B cell (primary cell): Measurements from ENCODE around the gene CD1D. TPM values are rescaled to one million over a fixed set of nuclear protein-coding genes. Genes with fewer than 3 reads are reported as not detected.

Source experiments
- ATAC-seq: fragments of 200-7000 bp; cut with Tn5 transposase; one replicate; pipeline ENCODE4 v1.10.0; 2021; ENCODE audit warnings: low read depth, mild to moderate bottlenecking, moderate number of reproducible peaks, moderate library complexity
- CTCF ChIA-PET: fragments of 350-600 bp; sonication (Branson Sonifier 250); formaldehyde crosslinking; loops from one replicate; lab custom pipeline; 2021; ENCODE audit warnings: antibody characterized with exemption, inconsistent platforms; lab: Charles Lee
- POLR2A ChIA-PET: fragments of 350-600 bp; sonication (Branson Sonifier 250); formaldehyde crosslinking; loops from one replicate; lab custom pipeline; 2021; ENCODE audit warnings: antibody characterized with exemption; lab: Charles Lee
- DNase-seq: peaks from one replicate; pipeline ENCODE4 v3.0.0; 2013
- H2AFZ ChIP-seq: 2 replicates; pipeline ENCODE4 v1.6.1; 2012; ENCODE audit warnings: mild to moderate bottlenecking, low read depth, low read length; ENCODE audit not compliant: insufficient read depth, poor library complexity, severe bottlenecking
- H3K27ac ChIP-seq, 2 donors: 1 replicate in 1 of 2; 2 replicates in 1 of 2; pipeline ENCODE4 v1.5.1; 2012 to 2013; ENCODE audit warnings: low read length in 2 of 2, mild to moderate bottlenecking in 2 of 2, moderate library complexity in 1 of 2
- H3K27me3 ChIP-seq, 4 experiments: fragments of 200-600 bp in 1 of 4; sonication (generic) in 1 of 4; replicated peaks in 1 of 4; 1 replicate in 2 of 4; 2 replicates in 2 of 4; pipeline versions ENCODE4 v1.6.1 to v1.7.0; 2013 to 2016; ENCODE audit warnings: low read length in 3 of 4, mild to moderate bottlenecking in 2 of 4, mixed read lengths in 1 of 4, moderate library complexity in 1 of 4; ENCODE audit not compliant: insufficient read depth in 4 of 4, control insufficient read depth in 3 of 4; ENCODE audit errors: control extremely low read depth in 1 of 4
- H3K36me3 ChIP-seq, 2 experiments: replicated peaks in 1 of 2; 1 replicate in 1 of 2; 2 replicates in 1 of 2; pipeline versions ENCODE4 v1.6.1 to v1.7.1; 2013; ENCODE audit warnings: low read length in 1 of 2; ENCODE audit not compliant: insufficient read depth in 2 of 2, control insufficient read depth in 1 of 2; ENCODE audit errors: control extremely low read depth in 1 of 2, extremely low read depth in 1 of 2
- H3K4me1 ChIP-seq, 2 donors: fragments of 200-600 bp in 1 of 2; sonication (generic) in 1 of 2; 1 replicate in 1 of 2; 2 replicates in 1 of 2; pipeline versions ENCODE4 v1.5.1 to v1.6.1; 2013 to 2017; ENCODE audit warnings: low read length in 2 of 2; ENCODE audit not compliant: control insufficient read depth in 2 of 2, insufficient read depth in 2 of 2
- H3K4me2 ChIP-seq: replicated peaks from 2 replicates; pipeline ENCODE3; 2012; ENCODE audit warnings: mild to moderate bottlenecking, low read depth, low read length; ENCODE audit not compliant: poor library complexity, severe bottlenecking
- H3K4me3 ChIP-seq, 5 experiments: fragments of 200-600 bp in 1 of 5; sonication (generic) in 1 of 5; 1 replicate in 3 of 5; 2 replicates in 2 of 5; pipeline versions ENCODE4 v1.5.1 to v1.7.0; 2011 to 2016; ENCODE audit warnings: low read length in 4 of 5, mild to moderate bottlenecking in 4 of 5, low read depth in 2 of 5, control low read depth in 1 of 5, moderate library complexity in 1 of 5; ENCODE audit not compliant: insufficient read depth in 1 of 5; ENCODE audit errors: control extremely low read depth in 1 of 5, extremely low read depth in 1 of 5
- H3K79me2 ChIP-seq: fragments of 200-600 bp; sonication (generic); one replicate; pipeline ENCODE4 v1.6.0; 2016; ENCODE audit warnings: low read length; ENCODE audit not compliant: control insufficient read depth, insufficient read depth
- H3K9ac ChIP-seq: fragments of 200-600 bp; sonication (generic); 2 replicates; pipeline ENCODE4 v1.6.1; 2017; ENCODE audit warnings: mild to moderate bottlenecking, low read length, moderate library complexity
- H3K9me3 ChIP-seq, 3 donors: one replicate each; pipeline versions ENCODE4 v1.6.1 to v1.7.1; 2013; ENCODE audit warnings: low read length in 2 of 3; ENCODE audit not compliant: control insufficient read depth in 2 of 3, insufficient read depth in 1 of 3; ENCODE audit errors: control extremely low read depth in 1 of 3
- H4K20me1 ChIP-seq: 2 replicates; pipeline ENCODE4 v1.6.0; 2012; ENCODE audit warnings: mild to moderate bottlenecking, low read length; ENCODE audit not compliant: insufficient read depth, control insufficient read depth, poor library complexity, severe bottlenecking
- H3K27ac Mint-ChIP-seq: one replicate; pipeline ENCODE4 v1.8.0; 2021; ENCODE audit warnings: mixed read lengths
- H3K27me3 Mint-ChIP-seq: one replicate; pipeline ENCODE4 v1.8.0; 2021; ENCODE audit warnings: mixed read lengths
- H3K4me1 Mint-ChIP-seq: one replicate; pipeline ENCODE4 v1.8.0; 2021; ENCODE audit warnings: mixed read lengths
- H3K4me3 Mint-ChIP-seq: one replicate; pipeline ENCODE4 v1.8.0; 2021; ENCODE audit warnings: mixed read lengths
- H3K9me3 Mint-ChIP-seq: one replicate; pipeline ENCODE4 v1.8.0; 2022; ENCODE audit warnings: mixed read lengths; ENCODE audit not compliant: insufficient read depth
- CTCF ChIP-seq: fragments of 200-600 bp; IDR thresholded peaks from one replicate; pipeline ENCODE4 v1.8.0; 2022; ENCODE audit warnings: antibody characterized with exemption, mild to moderate bottlenecking
- EZH2 ChIP-seq: IDR thresholded peaks from 2 replicates; pipeline ENCODE4 v1.6.1; 2012; ENCODE audit warnings: borderline replicate concordance, low read depth, mild to moderate bottlenecking, moderate library complexity, low read length; ENCODE audit not compliant: insufficient read depth, poor library complexity, severe bottlenecking
- WGBS: methylation state at CpG from one replicate; pipeline ENCODE4 v1.1.5; 2013; ENCODE audit warnings: missing lambda C conversion rate; ENCODE audit not compliant: insufficient coverage; 5-methylcytosine and 5-hydroxymethylcytosine counted together
- intact Hi-C: fragments of 100-400 bp; cut with micrococcal nuclease; formaldehyde crosslinking; loops from one replicate; pipeline ENCODE4 v1.10.0; 2022
- polyA plus RNA-seq: library from polyadenylated mRNA; depleted of rRNA; stranded (reverse); fragments of >200 nt; gene quantifications from 2 replicates; pipeline ENCODE4 v1.2.3, GENCODE V29; 2012
- total RNA-seq, 2 donors: library from RNA; stranded (reverse); fragments of 120-200 nt in 1 of 2; gene quantifications; 1 replicate in 1 of 2; 2 replicates in 1 of 2; pipeline versions ENCODE4 v1.2.3 to v1.2.4, GENCODE V29; 2013 to 2022

CD1D gene
- total and polyA plus RNA-seq, 2 donors (not counting 1 experiment from before 2014, with no cell fraction given), result 5.9 to 23.6 TPM

- peaks cover 3% of the 10 kb centered on the region for H3K9me3 Mint-ChIP-seq
- no CpG with 5 or more reads among the region's 6 CpGs for WGBS
- POLR2A ChIA-PET, result no interaction called here
- TF ChIP-seq EZH2, result no peak
- TF ChIP-seq CTCF, result no peak
- H3K4me1 ChIP-seq, result peaks cover 0 to 3% of the 10 kb centered on the region in 2 donors
- CTCF ChIA-PET, result interaction anchor here (0.7 to 2.8 kb wide), 2 partner anchors 13 to 56 kb away, joined by 3 to 18 read pairs; no protein-coding TSS in a partner anchor
- no peaks in the 10 kb centered on the region for H3K36me3 ChIP-seq
- no peak overlapping the region for H3K4me3 ChIP-seq
- H3K27ac ChIP-seq, result no peak overlapping the region
- H3K27me3 ChIP-seq, result no peaks in the 10 kb centered on the region
- H3K9me3 ChIP-seq, result peaks cover 0 to 11% (median 0%) of the 10 kb centered on the region in 3 donors
- no peaks in the 10 kb centered on the region for H3K79me2 ChIP-seq
- no peak overlapping the region for H2AFZ ChIP-seq
- DNase-seq (no peak), ATAC-seq (no peak)
- H3K4me2 ChIP-seq, result no peak overlapping the region
- H3K4me3 Mint-ChIP-seq, result no peak overlapping the region
- no peaks in the 10 kb centered on the region for H3K27me3 Mint-ChIP-seq
- H3K9ac ChIP-seq, result no peak overlapping the region
- peaks cover 15% of the 10 kb centered on the region for H3K4me1 Mint-ChIP-seq
- no peak overlapping the region for H3K27ac Mint-ChIP-seq
- no peaks in the 10 kb centered on the region for H4K20me1 ChIP-seq
- intact Hi-C loops, result no loop called here
Observed at GRCh38 chr1:158191299-158191698, 10.6 kb downstream of the CD1D start.

GRCh38 chr1:158196461-158196860 lies 15.8 kb downstream of the CD1D start:
- peaks cover 0 to 11% (median 0%) of the 10 kb centered on the region in 3 donors for H3K9me3 ChIP-seq
- H3K4me1 Mint-ChIP-seq, result peaks cover 15% of the 10 kb centered on the region
- H3K4me3 ChIP-seq, result no peak overlapping the region
- no peaks in the 10 kb centered on the region for H3K27me3 Mint-ChIP-seq
- no peak for TF ChIP-seq EZH2
- TF ChIP-seq CTCF, result no peak
- intact Hi-C loops, result no loop called here
- no peaks in the 10 kb centered on the region for H3K79me2 ChIP-seq
- no peak overlapping the region for H2AFZ ChIP-seq
- H3K36me3 ChIP-seq, result no peaks in the 10 kb centered on the region
- no peak overlapping the region for H3K9ac ChIP-seq
- no peak overlapping the region for H3K4me2 ChIP-seq
- ATAC-seq, result no peak
- no peak for DNase-seq
- no peak overlapping the region for H3K4me3 Mint-ChIP-seq
- H3K27me3 ChIP-seq, result no peaks in the 10 kb centered on the region
- H3K27ac Mint-ChIP-seq, result no peak overlapping the region
- H4K20me1 ChIP-seq, result no peaks in the 10 kb centered on the region
- peaks cover 3% of the 10 kb centered on the region for H3K9me3 Mint-ChIP-seq
- ChIA-PET POLR2A (no interaction called here), CTCF (interaction anchor here (1.7 kb wide), 1 partner anchor 134 kb away, joined by 5 read pairs; no protein-coding TSS in a partner anchor)
- peaks cover 0 to 8% of the 10 kb centered on the region in 2 donors for H3K4me1 ChIP-seq
- H3K27ac ChIP-seq, result no peak overlapping the region
